Iris pigment epithelial cell (primary cell): ENCODE measurements around the gene ATP6AP1.
"Not testable (repeated sequence)": the region's sequence is repeated elsewhere in the genome, so short reads cannot be mapped to it uniquely, and the experiment has no call there.

Experiments
- DNase-seq: peaks from one replicate; pipeline ENCODE4 v3.0.0-alpha.2; 2011; ENCODE audit warnings: low read depth

The ATP6AP1 gene

DNA sequence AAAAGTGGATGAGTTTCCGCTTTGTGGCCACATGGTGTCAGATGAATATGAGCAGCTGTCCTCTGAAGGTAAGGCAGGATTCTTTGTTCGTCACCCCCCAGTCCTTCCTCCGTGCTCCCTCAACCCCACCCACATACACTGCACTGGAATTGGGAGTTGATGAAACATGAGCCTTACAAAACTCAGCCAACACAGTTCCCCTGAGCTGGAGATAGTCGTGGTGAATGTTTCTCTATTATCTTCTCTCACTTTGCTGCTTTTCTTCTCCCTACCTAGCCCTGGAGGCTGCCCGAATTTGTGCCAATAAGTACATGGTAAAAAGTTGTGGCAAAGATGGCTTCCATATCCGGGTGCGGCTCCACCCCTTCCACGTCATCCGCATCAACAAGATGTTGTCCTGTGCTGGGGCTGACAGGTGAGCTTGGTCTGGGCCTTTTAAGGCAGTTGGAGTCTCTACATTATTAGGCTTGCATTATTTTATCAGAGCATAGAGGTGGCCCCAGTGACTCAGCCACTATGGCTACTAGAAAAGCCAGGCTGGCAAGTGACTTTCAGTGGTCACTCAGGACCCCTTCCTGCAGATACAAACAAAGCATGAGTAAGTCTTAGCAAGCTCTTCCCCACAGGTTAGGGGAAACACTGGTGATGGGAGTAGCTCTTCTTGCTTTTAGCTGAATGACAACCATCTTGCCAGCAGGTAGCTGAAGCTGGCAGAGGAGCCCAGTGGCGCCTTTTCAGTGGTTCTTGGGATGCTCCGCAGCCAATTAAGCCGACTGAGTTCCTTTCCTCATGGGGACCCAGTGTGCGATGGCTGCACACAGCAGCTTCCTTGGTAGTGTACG, 28.7 kb upstream of the ATP6AP1 start:
- DNase-seq, result no peak

DNA sequence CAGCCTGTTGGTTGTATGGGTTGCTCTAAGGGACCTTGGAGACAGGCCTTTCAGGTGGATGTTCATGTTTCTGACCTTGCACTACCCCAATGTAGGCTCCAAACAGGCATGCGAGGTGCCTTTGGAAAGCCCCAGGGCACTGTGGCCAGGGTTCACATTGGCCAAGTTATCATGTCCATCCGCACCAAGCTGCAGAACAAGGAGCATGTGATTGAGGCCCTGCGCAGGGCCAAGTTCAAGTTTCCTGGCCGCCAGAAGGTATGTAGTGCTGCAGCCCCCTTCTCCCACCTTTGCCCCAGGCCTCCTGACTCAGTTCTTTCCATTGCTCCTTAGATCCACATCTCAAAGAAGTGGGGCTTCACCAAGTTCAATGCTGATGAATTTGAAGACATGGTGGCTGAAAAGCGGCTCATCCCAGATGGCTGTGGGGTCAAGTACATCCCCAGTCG, 28.1 kb upstream of the ATP6AP1 start:
- not testable (repeated sequence) for DNase-seq

DNA sequence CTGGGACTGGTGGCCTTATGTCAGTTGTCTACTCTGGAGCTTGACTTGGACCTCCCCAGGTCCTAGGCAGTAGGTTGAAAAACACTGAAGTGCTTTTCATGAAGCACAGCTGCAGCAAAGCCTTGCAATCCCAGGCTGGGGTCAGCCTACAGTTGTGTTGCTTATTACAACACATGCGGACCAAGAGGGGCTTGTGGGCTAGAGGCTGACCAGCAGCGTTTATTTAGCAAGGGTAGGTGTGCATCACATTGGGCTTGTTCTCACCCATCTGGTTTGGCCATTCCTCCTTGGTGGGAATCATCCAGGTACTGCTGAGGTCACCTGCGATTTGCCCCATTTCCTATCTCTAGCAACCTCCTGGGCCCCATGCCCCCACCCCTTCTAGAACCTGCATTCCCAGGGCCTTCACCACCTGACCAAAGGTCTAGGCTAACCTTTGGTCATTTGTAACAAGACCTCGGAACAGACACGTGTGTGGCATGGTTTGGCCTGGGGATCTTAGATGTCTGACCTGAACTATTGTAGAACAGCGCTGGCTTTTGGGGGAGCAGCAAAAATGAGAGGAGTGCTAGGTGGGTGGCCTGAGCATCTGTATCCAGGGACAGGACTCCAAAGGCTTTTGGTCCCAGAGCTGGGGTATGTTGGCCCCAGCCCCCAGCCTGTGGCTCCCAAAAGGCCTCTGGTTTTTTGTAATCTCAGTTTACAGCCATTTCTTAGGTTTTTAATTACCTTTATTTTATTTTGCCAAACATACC, 27.3 kb upstream of the ATP6AP1 start:
- DNase-seq, result no peak

- DNase-seq, result no peak
These were observed 26.4 kb upstream of the ATP6AP1 start for GRCh38 chrX:154401918-154402621.

DNA sequence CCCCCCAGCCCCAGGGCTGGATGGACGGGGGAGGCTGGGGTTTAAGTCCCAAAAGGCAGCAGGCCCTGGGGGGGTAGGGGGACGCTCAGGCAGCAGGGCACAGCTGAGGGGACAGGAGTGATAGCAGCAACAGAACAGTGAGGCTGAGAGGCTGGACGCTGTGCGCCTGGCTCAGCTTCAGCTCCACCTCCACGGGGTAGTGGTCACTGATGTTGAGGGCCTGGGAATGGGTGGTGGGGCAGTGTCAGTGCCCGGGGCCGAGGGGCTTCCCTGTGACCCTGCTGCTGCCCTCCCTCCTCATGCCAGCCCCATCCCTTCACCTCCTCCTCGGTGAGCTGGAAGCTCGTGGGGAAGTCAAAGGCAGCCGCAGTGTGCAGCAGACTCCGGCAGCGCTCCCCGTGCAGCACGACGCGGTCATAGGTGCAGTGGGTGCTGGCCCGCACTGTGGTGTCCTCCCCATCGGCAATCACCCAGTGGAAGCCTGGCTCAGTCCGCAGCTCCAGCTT, 25.8 kb upstream of the ATP6AP1 start:
- DNase-seq, result no peak

- DNase-seq, result no peak
These were observed 25.3 kb upstream of the ATP6AP1 start for GRCh38 chrX:154403192-154403591.

- no peak for DNase-seq
These were observed 24.6 kb upstream of the ATP6AP1 start for GRCh38 chrX:154403858-154404257.

DNA sequence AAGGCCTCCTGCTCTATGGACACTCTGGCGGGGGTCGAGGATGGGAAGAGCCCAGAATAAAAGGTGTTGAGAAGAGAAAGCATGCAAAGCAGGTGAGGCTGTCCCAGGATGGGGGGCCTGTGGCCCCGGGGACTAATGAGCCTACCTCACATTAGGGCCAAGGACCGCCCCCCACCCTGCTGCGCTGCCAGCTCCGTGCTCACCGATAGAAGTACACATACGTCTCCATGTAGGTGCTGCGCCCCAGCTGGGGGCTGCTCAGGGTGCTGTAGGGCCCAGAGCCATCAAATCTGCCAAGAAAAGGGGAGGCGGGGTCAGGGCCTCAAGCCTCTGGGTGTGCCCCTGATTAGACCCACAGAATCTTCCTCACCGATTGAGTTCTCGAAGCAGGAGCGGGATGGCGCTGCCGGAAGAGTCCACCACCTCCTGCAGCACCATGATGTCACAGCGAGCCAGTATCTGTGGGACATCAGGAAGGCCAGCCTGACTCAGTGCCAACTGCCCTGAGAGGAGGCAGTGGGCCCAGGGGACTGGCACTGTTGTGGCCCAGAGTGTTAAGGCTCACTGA, 23.8 kb upstream of the ATP6AP1 start:
- no peak for DNase-seq

GRCh38 chrX:154408659-154409221, 19.7 kb upstream of the ATP6AP1 start:
- DNase-seq, result no peak

DNA sequence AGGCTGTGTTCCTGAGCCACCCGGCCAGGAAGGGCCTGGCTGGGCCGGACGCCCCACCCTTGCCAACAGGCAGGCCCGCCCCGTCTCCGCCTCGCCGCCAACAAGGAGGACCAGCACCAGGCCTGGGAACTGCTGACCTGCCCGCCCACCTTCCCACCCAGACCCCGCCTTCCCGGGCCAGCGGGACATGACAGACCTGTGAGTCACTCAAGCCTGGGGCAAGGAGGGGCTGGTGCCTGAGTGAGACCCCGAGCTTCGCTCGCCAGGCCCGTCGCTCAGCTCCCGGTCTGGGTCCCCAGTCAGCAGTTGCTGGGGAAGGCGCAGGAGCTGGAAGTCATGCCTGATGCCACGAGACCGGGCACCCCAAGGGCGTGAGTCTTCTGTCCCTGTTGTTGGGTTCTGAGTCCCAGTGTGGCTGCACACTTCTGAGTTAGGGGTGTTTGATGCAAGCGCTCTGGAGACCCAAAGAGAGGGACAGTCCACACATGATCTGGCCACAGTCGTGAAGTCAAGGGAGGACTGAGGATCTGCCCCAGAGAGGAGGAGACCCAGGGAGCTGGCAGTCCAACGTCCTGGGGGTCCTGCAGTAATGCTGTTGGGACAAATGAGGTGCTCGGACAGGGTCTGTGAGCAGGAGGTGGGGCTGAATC, 19.1 kb upstream of the ATP6AP1 start, which contains the start of gene DNASE1L1:
TSS of gene DNASE1L1 (minus strand) at position 33 of the 650 bp plus-strand sequence. CDS start 3,686 bp downstream, outside the sequence.
- DNase-seq, result peak; percentile 83

DNA sequence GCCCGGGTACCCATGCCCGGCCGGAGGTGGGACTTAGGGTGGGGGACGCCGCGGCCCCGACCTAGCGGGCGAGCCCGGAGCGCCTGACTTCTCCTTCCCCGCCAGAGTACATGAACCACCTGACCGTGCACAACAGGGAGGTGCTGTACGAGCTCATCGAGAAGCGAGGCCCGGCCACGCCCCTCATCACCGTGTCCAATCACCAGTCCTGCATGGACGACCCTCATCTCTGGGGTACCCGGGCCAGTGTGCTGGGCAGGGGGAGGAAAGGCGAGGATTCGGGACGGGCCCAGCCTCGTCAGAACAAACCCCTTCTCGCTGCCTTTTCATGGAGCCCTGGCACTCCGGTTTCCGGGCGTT, 16.5 kb upstream of the ATP6AP1 start:
- DNase-seq, result peak; percentile 52

GRCh38 chrX:154412468-154412867, 16.0 kb upstream of the ATP6AP1 start:
- DNase-seq, result no peak

GRCh38 chrX:154413142-154413541, 15.3 kb upstream of the ATP6AP1 start:
- DNase-seq, result no peak

- no peak for DNase-seq
These were observed 11.3 kb upstream of the ATP6AP1 start for GRCh38 chrX:154417157-154417556.

DNA sequence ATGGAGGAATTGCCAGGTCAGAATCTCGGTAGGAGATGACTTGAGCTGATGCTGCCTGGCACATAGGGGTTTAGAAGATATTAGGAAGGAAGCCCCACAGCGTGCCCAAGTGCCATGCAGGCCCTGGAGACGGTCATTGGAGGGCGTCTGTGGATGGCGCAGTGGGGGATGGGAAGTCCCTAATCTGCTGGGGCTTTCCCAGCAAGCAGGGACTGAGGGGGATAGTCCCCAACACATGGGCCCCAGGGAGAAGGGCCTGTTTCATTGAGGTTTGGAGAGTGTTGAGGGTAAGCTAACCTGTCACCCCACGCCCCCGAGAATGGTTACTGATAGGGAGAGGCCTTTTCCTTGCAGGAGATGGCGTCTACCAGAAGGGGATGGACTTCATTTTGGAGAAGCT, 9.3 kb upstream of the ATP6AP1 start:
- no peak for DNase-seq

DNA sequence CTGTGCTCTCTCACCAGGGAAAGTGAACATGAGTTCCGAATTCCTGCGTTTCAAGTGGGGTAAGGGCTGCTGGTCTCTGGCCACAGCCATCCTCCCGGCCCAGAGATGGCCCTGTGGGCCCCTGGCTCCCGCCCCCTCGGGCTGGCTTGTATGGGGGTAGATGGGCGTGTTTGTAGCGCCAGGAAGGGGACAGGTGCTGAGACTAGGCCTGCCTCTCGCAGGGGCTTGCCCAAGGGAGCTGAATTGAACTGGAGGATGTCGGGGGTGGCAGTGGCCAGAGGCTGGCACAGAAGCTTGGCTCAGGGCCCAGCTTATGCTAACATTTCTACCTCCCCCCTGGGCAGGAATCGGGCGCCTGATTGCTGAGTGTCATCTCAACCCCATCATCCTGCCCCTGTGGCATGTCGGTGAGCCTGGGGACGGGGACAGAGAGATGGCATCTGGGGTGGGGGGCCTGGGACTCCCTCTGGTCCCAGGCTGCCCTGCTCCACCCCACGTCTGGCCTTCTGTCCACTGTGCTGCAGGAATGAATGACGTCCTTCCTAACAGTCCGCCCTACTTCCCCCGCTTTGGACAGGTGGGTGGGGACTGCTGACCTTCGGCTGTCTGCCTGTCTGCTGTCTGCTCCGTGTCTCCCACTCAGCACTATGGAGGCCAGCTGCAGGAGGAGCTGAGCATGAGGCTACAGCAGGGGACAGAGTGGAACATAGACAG, 8.6 kb upstream of the ATP6AP1 start:
- no peak for DNase-seq

DNA sequence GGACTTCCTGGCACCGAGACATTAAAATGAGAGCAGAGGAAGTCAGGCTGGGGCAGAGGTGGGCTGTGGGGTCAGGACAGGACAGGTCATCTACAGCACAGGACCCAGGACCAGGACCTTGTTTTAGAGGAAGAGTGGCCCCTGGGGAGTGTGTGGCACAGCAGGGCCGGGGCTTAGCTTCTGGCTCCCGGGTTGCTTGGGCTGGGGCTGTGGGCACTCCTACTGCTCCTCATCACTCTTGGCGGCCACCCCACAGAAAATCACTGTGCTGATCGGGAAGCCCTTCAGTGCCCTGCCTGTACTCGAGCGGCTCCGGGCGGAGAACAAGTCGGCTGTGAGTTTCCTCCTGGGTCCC, 8.1 kb upstream of the ATP6AP1 start:
- DNase-seq, result no peak

DNA sequence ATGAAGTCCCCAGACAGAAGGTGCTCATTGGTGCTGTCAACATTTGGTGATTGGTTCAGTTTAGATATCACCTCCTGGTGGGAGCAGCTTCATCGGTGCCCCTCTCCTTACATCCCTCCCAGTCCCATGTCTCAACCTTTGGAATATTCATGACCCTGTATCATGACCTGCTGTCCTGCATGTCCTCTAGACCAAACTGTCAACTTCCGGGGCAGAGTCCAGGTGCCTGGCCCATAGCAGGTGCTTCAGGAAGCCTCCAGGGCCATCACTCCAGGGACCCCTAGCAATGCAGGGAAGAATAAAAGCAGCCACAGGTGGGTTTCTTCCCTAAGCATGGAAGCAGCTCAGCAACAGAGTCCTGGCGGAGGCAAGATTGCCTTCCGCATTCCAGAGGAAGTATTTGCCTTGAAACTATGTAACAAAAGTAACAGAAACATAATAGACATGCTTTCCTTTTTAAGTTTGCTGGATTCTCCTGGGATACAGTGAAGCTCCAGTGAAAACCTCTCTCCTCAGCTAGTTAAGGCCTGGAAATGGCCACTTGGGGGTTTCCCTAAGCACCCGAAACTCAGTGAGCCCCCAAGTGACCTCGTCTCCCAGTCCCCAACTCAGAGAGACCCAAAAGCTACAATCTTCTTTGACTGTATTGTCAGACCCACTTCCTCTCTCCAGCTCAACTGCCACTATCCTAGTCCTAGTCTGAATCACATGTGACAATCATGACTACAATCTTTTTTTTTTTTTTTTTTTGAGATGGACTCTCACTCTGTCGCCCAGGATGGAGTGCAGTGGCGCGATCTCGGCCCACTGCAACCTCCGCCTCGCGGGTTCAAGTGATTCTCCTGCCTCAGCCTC, 1.3 kb upstream of the ATP6AP1 start:
- no peak for DNase-seq

GRCh38 chrX:154429711-154430110, 1.2 kb downstream of the ATP6AP1 start:
- DNase-seq, result no peak

- no peak for DNase-seq
These were observed 2.0 kb downstream of the ATP6AP1 start for GRCh38 chrX:154430479-154430878.
